Muscle layer of colon (tissue), 2 donors: ENCODE results near the gene NAA50.

Experiments
- H3K27ac ChIP-seq: one replicate; pipeline ENCODE4 v1.7.0; 2013; ENCODE audit warnings: low read depth, mild to moderate bottlenecking, low read length, moderate library complexity
- H3K27me3 ChIP-seq, 2 donors: one replicate each; pipeline ENCODE4 v1.7.0; 2013; ENCODE audit warnings: low read length in 2 of 2, mild to moderate bottlenecking in 2 of 2; ENCODE audit not compliant: insufficient read depth in 2 of 2, control insufficient read depth in 1 of 2
- H3K36me3 ChIP-seq: one replicate; pipeline ENCODE4 v1.7.0; 2013; ENCODE audit warnings: mild to moderate bottlenecking, low read length; ENCODE audit not compliant: insufficient read depth
- H3K4me1 ChIP-seq: one replicate; pipeline ENCODE4 v1.7.0; 2013; ENCODE audit warnings: mild to moderate bottlenecking, low read length; ENCODE audit not compliant: insufficient read depth
- H3K4me3 ChIP-seq, 2 donors: one replicate each; pipeline ENCODE4 v1.7.0; 2013; ENCODE audit warnings: low read length in 2 of 2, low read depth in 1 of 2, mild to moderate bottlenecking in 1 of 2, moderate library complexity in 1 of 2
- H3K9ac ChIP-seq: one replicate; pipeline ENCODE4 v1.7.0; 2013; ENCODE audit warnings: low read length
- H3K9me3 ChIP-seq: one replicate; pipeline ENCODE4 v1.7.0; 2013; ENCODE audit warnings: mild to moderate bottlenecking, low read length
- donor health status: abdominal sarcoma.
- donor health status: Adenocarcinoma of cecum.

The NAA50 gene

GRCh38 chr3:113758389-113759024, 12.5 kb upstream of the NAA50 start:
- Histone ChIP-seq H3K4me3 (no peak overlapping the region), H3K27me3 (no peaks in the 10 kb centered on the region), H3K36me3 (no peaks in the 10 kb centered on the region), H3K9ac (no peak overlapping the region), H3K9me3 (no peaks in the 10 kb centered on the region), H3K27ac (no peak overlapping the region), H3K4me1 (peaks cover 3% of the 10 kb centered on the region)

GRCh38 chr3:113754494-113755159, 8.6 kb upstream of the NAA50 start:
- peaks cover 4% of the 10 kb centered on the region for H3K4me1 ChIP-seq
- no peaks in the 10 kb centered on the region for H3K27me3 ChIP-seq
- no peaks in the 10 kb centered on the region for H3K36me3 ChIP-seq
- H3K9ac ChIP-seq = no peak overlapping the region
- no peaks in the 10 kb centered on the region for H3K9me3 ChIP-seq
- no peak overlapping the region for H3K27ac ChIP-seq
- H3K4me3 ChIP-seq = no peak overlapping the region

DNA sequence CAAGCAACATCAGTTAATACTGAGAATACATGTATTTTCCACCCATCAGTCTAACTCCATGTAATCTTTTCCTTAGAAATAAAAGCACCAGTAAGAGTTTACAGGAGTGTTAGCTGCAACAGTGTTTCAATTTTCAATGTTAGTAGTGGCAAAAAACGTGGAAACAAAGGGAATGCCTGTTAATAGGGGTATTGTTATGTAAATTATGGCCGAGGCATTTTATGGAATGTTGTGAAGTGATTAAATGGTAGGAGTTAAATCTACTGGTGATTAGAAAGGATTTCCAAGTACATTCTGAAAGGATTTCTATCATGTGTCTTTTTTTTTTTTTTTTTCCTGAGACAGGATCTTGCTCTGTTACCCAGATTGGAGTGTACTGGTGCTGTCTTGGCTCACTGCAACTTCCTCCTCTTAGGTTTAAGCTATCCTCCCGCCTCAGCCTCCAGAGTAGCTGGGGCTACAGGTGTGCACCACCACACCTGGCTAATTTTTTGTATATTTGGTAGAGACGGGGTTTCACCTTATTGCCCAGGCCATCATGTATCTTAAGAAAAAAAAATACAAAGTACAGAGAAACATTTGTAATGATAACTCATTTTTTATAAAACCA, 7.4 kb upstream of the NAA50 start:
- Histone ChIP-seq H3K4me1 (peaks cover 15% of the 10 kb centered on the region), H3K9ac (no peak overlapping the region)

GRCh38 chr3:113751141-113751540, 5.1 kb upstream of the NAA50 start:
- H3K27me3 ChIP-seq = no peaks in the 10 kb centered on the region
- H3K9me3 ChIP-seq = no peaks in the 10 kb centered on the region
- H3K36me3 ChIP-seq = no peaks in the 10 kb centered on the region
- H3K4me1 ChIP-seq = peaks cover 26% of the 10 kb centered on the region
- H3K27ac ChIP-seq = no peak overlapping the region
- no peak overlapping the region for H3K4me3 ChIP-seq
- no peak overlapping the region for H3K9ac ChIP-seq

More for the DNA sequence above, 7.4 kb upstream of the NAA50 start:
- Histone ChIP-seq H3K4me3 (no peak overlapping the region), H3K27ac (no peak overlapping the region), H3K9me3 (no peaks in the 10 kb centered on the region), H3K27me3 (no peaks in the 10 kb centered on the region), H3K36me3 (no peaks in the 10 kb centered on the region)

GRCh38 chr3:113747283-113748046, 1.4 kb upstream of the NAA50 start:
- no peaks in the 10 kb centered on the region for H3K27me3 ChIP-seq
- peaks cover 46% of the 10 kb centered on the region for H3K4me1 ChIP-seq
- H3K36me3 ChIP-seq = no peaks in the 10 kb centered on the region
- H3K4me3 ChIP-seq = peak overlapping the region; percentile 47 to 99
- peak overlapping the region; percentile 94 for H3K9ac ChIP-seq
- H3K9me3 ChIP-seq = no peaks in the 10 kb centered on the region
- peak overlapping the region; percentile 97 for H3K27ac ChIP-seq

DNA sequence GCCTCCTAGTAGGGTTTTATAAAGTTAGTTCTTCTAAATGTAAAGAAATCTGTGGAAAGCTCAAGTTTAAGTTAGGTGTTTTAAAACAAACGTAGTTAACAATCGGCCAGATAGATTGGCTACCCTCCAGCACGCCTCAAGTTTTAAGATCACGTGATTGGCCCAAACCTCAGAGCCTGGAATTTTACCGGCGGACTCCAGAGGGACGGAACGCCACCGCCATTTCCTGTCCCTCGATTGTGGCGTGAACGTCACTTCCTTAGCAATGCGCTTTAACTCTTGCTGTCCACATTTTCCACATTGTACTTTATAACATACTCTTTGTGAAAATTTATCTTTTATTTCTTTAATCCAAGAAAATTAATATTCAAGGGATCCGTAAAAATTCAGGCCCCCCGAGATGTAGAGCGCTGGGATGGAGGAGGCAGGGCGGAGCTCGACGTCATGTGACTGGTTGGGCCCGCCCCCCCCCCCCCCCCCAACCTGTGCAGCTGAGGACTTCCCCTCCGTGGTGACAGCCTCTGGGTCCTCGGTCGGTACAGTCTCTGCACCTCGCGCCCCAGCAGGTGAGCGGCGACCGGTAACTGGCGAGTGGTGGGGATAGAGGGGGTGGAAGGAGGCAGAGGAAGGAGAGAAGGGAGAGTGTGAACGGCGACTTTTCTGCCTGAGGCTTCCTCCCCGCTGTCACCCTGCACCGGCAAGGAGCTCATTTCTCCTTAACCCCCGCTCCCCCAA, 666 bp upstream of the NAA50 start, which contains the start of gene ATP6V1A:
TSS of gene ATP6V1A (plus strand) at position 488 of the 735 bp plus-strand sequence. CDS start 31,719 bp downstream, outside the sequence.
- peak within 1 kb of the TSS; percentile 98 for H3K9ac ChIP-seq
- H3K9me3 ChIP-seq = no peaks in the 10 kb centered on the region
- H3K27ac ChIP-seq = peak within 1 kb of the TSS; percentile 97
- no peaks in the 10 kb centered on the region for H3K27me3 ChIP-seq
- no peaks in the 10 kb centered on the region for H3K36me3 ChIP-seq
- peak within 1 kb of the TSS; percentile 87 to 99 for H3K4me3 ChIP-seq
- peaks cover 46% of the 10 kb centered on the region for H3K4me1 ChIP-seq

GRCh38 chr3:113744941-113745755, 901 bp downstream of the NAA50 start:
- no peaks in the 10 kb centered on the region for H3K36me3 ChIP-seq
- peak overlapping the region; percentile 98 for H3K9ac ChIP-seq
- no peaks in the 10 kb centered on the region for H3K9me3 ChIP-seq
- H3K4me3 ChIP-seq = peak overlapping the region; percentile 87 to 96
- no peaks in the 10 kb centered on the region for H3K27me3 ChIP-seq
- H3K4me1 ChIP-seq = peaks cover 56% of the 10 kb centered on the region
- H3K27ac ChIP-seq = peak overlapping the region; percentile 97

GRCh38 chr3:113743006-113743630, 2.9 kb downstream of the NAA50 start:
- Histone ChIP-seq H3K4me1 (peaks cover 55% of the 10 kb centered on the region), H3K36me3 (no peaks in the 10 kb centered on the region), H3K9ac (no peak overlapping the region), H3K4me3 (no peak overlapping the region), H3K27me3 (no peaks in the 10 kb centered on the region), H3K9me3 (no peaks in the 10 kb centered on the region), H3K27ac (no peak overlapping the region)

DNA sequence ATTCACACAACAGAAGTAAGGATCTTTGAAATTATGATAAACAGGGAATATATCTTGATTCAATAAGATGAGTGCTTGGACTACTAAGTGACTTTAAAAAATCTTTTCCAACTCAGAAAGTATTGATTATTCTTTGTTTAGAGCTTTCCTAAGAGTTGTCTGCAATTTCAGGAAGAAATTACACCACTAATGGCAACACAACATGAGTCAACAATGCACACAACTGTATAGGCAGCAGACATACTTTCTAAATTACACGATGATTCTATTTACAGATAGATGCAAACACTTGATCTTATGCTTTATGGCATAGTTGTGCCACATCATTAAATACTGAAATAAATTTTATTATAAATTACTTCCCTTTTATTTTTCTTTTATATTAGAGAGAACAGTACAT, 4.4 kb downstream of the NAA50 start:
- Histone ChIP-seq H3K27ac (no peak overlapping the region), H3K27me3 (no peaks in the 10 kb centered on the region), H3K36me3 (no peaks in the 10 kb centered on the region), H3K9ac (no peak overlapping the region), H3K4me1 (peaks cover 57% of the 10 kb centered on the region), H3K4me3 (no peak overlapping the region), H3K9me3 (no peaks in the 10 kb centered on the region)

DNA sequence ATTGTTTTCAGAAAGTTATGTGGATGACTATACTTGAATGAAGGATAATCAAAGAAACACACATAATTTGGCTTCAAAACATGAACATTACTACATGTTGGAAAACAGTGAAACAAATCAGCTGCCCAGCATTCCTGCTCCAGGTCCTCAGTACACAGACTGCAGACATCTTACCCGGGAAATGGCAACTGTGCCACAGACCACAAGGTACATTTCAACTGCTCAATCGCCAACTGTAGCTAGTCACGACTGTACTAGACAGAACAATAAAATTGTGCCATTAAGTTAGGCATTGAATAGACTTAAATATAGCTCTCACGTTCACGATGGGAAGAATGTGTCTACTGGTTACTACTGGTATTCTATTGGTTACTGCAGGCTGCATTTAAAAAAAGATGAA, 5.0 kb downstream of the NAA50 start:
- Histone ChIP-seq H3K4me1 (peaks cover 62% of the 10 kb centered on the region), H3K27me3 (no peaks in the 10 kb centered on the region), H3K9ac (no peak overlapping the region), H3K4me3 (no peak overlapping the region), H3K9me3 (no peaks in the 10 kb centered on the region), H3K36me3 (no peaks in the 10 kb centered on the region), H3K27ac (no peak overlapping the region)
